ENCODE data around the gene ALDH1A2.

The ALDH1A2 gene

DNA sequence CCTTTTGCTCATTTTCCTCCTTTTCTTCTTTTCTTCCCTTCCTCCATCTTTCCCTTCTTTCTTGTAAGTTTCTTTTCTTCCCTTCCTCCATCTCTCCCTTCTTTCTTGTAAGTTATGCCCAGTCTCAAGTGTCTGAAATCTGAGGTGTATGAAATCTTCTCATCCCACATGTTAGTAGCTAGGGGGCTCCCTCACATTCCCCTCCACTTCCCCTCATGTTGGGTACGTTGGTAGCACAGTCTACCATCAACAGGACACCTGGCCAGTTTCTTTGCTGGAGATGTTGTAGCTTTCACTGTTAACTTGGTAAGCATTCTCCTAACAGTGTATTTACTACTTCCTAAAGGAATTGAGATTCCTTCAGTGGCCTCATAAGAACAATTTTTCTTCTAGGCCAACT lies 133.9 kb downstream of the ALDH1A2 start:
- DNase-seq = no peak

DNA sequence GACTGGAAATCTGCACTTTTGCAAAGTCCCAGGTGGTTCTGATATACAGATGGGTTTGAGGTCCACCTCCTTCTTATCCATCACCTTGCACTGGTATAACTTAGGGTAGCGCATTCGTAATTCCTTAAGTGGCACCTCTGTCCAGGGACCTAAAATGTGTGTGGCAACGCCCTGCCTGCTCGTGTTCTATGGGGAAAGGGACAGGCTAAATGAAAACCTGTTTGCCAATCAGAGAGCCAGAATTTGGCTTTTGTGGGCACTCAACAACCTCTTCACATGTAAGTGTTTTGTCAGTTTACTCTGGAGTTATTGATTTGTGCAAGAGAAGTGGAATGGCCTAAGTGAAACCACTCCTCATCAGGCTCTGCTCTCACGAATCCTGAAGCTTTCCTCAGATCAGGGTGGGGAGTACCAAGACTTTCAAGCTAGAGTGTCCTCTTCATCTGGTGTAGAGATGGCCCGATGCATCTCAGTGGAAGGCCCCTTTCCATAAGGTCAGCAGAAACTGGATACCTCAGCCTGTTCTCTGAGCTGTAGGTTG lies 138.3 kb downstream of the ALDH1A2 start:
- DNase-seq = no peak

DNA sequence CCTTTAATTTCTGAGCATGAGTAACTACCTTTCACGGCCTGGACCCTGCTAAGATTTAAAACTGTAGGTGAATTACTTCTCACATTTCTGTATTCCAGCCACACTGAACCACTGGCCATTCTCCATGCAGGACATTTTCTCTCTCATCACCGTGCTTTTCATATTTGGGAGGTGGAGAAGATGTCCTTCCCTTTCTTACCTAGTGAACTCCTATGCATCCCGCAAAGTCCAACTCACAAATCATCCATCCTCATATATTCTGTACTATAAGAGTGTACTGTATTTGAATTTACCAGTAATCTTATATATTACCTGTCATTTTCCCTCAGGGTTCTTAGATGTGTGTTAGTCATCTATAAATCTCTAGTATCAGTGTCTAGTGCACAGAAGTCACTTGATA lies 139.9 kb downstream of the ALDH1A2 start:
- DNase-seq = no peak

DNA sequence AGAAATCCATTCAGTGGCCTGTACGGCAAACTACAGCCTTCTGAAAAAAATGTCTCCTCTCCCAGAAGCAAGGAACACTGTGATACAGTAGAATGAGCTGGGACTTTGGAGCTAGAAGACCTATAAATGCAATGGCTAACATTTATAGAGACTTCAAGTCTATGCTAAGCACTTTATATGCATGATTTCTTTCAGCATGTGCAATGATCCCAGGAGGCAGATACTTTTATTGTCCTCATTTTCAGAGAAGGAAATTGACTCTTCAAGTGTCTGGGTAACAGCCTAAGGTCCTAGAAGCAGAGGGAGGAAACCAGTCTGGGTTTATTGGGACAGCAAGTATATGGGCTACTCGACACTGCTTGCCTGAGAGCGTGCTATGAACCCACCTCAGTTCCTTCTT lies 140.9 kb downstream of the ALDH1A2 start:
- DNase-seq = no peak

DNA sequence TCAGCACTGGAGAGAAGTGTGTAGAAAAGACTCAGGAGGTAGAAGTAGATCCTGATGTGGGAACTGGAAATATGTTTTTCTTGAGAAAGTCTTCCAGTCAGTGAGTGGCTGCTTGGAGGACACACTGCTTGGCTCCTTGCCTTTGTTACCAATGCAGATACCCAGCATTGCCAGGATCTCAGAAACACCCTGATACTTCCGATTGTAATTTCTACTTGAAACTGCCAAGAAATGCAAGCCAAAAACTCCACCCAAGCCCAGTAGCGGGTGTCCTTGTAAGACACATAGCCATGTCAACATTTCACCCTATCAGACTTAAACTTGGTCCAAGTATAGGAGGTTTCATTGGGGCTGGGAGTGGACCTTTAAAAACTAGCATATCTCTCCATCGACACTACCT lies 141.8 kb downstream of the ALDH1A2 start:
- no peak for DNase-seq

DNA sequence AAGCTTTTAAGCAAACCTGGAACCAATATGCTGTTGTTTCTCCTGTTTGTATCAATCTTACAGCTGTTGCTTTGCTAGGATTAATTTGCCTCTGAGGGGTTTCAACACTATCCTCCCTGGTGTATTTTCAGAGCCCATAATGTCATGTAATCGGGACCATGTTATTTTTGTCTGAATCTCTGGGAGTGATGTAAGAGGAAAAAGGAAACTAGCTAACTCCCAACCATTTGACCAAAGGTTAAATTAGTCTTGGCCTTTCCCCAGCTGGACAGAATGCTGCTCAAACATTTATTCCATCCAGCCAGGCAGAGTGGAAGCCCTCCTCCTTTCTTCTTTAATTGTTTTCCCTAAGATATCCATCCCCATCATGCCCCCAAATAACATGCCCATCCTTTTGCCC lies 142.2 kb downstream of the ALDH1A2 start:
- no peak for DNase-seq

DNA sequence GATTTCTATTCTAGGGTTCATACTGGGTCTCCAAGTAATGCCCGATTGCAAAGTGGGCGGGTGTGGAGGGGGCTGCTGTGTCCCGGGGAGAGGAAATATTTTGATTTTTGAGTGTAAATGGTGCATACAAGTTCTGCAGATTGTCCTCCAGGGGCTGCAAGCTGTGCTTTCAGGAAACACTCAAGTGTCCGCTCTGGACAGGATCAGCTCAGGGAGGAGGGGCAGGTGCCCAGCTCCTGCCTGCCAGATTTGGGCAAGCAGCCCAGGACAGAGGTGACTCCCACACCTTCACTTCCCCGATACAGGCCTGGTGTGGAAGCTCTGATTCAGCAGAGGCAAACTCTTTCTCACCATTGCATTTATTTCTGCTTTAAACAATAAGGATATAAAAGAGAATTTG lies 142.7 kb downstream of the ALDH1A2 start:
- DNase-seq = no peak

DNA sequence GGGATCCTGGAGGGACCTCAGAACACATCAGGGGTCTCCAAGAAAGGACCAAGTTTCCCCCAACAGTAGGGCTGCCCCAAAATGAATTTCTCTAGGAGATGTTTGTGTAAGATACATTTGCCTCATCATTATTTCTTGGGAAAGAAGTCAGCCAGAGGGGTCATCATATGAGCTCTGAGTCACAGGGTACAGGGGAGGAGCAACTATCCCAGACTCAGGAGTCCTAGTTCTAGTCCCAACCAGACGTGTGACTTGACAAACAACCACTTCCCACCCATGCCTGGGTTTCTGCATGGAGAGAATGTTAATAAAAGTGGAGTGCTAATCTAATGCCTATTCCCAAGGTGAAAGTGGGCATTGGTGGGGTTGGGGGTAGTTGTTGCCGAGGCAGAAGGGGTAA lies 144.1 kb downstream of the ALDH1A2 start:
- no peak for DNase-seq

DNA sequence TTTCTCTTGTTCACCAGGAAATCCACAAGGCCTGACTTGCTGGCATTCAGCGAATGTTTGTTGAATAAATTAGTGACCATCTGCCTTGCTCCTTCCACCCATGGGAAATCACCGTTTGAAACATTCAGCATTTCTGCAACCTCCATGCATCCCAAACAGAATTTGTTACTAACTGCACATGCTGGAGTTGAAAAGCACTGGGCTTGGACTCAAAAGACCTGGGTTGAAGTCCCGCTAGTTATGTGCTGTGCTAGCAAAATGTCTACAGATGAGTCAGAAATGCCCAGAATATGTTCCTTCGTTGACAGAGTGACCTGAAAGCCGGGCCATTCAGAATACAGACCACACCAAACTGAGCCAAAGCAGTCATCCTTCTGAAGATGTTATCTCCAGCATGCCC lies 144.6 kb downstream of the ALDH1A2 start:
- DNase-seq = no peak

DNA sequence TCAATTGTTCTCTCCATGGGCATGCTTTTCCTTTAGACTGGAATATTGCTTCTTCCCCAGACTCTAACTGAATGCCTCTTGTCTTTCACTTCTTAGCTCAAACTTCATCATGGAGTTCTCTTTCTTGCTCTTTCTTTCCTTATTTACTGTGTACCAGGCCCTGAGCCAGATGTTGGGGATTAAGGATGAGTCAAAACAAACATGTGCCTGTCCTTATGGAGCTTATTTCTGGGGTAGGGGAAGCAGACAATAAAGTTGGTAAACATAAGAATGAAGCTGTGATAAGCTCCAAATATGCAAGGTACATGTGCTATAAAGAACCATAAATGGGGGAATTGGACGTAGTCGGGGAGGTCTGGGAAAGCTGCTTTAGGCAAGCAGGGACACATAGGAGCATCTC lies 145.8 kb downstream of the ALDH1A2 start:
- no peak for DNase-seq

DNA sequence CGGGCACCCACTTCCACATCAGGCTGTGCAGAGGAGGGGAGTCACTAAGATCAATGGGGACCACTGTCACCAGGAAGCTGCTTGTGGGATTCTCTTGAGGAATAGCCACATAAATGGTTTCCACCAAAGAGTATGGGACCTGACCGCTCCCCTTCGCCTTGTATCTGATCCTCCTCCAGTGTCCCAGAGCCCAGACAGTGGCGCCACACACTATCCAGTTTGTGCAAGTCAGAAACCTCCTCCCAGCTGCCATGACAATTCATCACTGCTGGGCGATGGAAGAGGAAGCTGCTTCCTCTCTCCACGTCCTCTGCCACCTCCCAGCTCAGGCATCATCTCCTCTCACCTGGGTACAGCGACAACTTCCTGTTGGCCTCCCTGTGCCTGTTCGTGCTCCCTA lies 147.5 kb downstream of the ALDH1A2 start:
- no peak for DNase-seq

DNA sequence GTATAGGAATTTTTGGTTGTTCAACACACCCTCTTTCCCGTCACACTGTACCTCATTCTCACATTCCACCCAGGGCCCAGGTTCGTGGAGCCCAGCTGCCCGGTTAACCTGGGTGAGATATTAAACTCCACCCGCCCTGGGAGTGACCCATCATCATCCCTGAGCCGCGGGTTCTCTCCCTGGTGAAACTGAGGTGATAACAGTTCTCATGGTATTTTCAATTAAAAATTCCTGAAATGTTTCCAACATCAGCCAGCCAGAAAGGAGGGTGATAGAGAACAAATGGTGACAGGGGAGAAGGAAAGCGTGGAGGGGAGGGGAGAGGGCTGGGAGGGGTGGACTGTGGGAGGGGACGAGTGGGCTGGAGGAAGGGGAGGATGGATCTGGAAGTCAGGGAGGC lies 148.8 kb downstream of the ALDH1A2 start:
- DNase-seq = no peak

DNA sequence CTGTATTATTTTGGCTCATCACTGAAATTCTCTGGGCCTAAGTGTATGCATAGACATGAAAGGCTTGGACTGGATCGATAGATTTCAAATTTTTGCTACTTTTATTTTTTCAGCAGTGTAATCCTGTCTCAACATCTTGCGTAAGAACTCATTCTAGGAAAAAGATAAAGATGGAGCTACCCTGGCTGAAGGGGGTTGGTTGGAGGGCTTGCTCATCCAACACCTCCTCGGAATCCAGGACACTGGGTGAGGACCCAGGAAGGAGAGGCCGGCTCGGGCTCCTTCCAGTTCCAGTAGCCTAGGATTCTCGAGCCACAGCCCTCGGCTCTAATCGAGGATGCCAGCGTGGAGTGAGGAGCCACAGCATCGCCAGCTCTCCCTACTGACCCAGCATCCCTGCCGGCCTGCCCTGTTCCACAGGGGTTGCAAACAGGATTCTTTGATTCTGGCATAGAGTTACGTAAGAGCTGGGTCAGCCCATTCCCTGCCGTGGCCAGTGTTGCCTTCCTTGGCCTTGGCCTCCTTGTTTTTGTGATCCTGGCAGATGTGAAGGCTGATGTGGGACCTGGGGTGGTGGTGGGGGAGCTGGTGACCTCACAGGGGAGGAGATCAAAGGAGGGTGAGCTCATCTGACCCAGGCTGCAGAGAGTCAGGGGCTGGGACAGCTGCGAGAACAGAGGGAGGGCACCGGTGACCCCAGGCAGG lies 149.5 kb downstream of the ALDH1A2 start:
- no peak for DNase-seq

DNA sequence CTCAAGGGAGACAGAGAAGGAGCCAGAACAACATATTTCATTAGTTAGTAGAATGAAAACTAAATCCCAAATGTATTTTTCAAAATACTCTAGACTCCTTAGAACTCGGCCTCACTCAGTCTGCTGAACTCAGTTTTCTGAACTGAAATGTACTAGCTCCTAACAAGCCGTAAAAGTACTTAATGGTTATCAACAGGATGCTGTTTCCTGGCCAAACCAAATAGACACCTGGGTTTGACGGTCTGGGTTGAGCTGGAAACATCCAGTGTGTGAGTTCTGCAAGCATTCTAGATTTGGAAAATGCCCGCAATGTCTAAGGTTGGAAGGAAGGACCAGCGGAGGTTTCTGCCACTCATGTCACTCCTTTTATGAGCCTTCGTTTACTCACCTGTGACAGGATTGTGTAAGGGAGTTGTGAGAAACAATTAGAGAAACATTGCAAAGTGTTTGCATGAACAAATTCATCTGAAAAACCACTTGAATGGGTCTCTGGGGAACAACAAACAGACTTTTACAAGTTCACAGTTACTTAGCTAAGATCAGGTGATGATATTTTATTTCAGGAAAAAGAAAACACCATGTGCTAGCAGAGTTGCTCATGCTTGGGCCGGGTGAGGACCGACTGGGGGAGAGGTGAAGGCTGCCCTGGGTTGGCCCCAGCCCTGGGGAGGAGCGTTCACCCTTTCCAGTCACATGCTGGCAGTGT lies 151.0 kb downstream of the ALDH1A2 start:
- no peak for DNase-seq

DNA sequence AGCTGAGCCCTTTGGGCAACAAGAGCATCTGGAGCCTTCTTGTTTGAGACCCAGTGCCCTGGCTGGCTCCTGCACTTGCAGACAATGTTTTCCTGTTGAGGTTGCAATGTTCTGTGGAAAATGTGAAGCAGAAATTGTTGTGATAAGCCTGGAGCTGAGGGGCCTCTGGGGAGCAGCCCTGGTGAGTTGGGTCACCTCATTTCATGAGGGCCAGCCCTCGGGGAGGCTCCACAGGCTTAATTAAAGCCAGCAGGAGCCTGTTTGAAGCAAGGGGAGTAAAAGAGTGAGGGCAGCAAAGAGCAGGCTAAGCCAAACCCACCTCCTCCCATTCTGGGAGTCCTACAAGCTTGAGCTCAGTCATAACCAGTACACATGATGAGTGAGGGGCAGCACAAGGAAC lies 154.3 kb downstream of the ALDH1A2 start:
- DNase-seq = no peak

DNA sequence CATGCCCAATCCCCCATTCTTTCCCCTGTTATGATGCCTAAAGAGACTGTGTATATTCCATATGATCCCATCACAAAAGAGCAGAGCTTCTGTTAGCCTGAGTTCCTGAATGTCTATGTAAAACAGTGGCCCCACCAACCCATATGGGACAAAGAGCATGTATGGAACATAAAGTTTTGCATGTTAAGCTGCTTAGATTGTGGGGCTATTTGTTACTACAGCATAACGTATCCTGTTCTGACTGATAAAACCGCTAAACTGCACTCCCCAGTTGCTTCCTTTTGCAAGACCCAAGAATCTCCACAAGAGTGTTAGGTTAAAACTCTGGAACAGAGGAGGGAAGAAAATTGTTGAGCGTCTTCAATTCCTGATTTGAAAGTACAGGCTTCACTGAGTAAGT lies 154.8 kb downstream of the ALDH1A2 start:
- DNase-seq = no peak

DNA sequence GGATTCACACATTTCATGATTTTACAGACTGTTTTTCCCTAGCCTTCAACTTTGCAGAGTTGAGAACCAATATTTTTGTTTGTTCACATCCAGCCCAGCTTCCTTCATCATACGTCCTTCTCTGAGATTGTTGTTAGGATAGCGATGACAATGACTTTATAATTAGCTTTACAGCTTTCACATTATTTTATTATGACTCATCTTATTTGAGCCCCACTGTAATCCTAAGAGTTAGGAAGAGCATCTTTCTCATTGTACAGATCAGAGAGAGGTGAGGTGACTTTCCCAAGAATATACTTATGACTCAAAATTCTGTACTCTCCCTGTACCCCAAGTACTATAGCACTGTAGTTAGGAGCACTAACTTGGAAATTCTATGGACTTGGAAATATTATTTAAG lies 156.1 kb downstream of the ALDH1A2 start:
- DNase-seq = no peak

DNA sequence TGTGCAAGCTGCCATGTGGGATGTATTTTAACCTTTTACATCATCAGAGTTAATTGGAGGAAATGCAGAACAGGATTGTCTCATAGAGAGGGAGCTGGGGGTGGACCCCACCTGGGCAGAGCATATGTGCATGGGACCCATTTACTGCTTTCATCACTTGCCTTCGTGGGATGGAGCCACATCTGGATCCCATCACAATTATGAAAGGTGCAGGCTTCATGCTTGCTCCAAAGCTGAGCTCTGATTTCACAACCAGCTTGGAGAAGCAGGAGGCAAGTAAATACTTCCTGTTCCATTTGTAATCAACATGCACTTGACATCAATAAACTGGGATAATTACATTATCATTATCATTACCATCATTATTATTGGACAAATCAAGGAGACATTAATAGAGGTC lies 161.9 kb downstream of the ALDH1A2 start:
- DNase-seq = no peak
